Stimulated activated CD8-positive, alpha-beta memory T cell treated with anti-CD3 and anti-CD28 coated beads, Interleukin-7, amount 100 ng/mL, for 48 hours (primary cell): Measurements from ENCODE around the gene DIP2C.

Experiments used
- DNase-seq, 2 donors: peaks; one replicate each; pipeline ENCODE4 v3.0.0-alpha.2; 2020; ENCODE audit warnings: low read depth in 1 of 2; ENCODE audit errors: extremely low read depth in 1 of 2

Gene DIP2C, protein sequence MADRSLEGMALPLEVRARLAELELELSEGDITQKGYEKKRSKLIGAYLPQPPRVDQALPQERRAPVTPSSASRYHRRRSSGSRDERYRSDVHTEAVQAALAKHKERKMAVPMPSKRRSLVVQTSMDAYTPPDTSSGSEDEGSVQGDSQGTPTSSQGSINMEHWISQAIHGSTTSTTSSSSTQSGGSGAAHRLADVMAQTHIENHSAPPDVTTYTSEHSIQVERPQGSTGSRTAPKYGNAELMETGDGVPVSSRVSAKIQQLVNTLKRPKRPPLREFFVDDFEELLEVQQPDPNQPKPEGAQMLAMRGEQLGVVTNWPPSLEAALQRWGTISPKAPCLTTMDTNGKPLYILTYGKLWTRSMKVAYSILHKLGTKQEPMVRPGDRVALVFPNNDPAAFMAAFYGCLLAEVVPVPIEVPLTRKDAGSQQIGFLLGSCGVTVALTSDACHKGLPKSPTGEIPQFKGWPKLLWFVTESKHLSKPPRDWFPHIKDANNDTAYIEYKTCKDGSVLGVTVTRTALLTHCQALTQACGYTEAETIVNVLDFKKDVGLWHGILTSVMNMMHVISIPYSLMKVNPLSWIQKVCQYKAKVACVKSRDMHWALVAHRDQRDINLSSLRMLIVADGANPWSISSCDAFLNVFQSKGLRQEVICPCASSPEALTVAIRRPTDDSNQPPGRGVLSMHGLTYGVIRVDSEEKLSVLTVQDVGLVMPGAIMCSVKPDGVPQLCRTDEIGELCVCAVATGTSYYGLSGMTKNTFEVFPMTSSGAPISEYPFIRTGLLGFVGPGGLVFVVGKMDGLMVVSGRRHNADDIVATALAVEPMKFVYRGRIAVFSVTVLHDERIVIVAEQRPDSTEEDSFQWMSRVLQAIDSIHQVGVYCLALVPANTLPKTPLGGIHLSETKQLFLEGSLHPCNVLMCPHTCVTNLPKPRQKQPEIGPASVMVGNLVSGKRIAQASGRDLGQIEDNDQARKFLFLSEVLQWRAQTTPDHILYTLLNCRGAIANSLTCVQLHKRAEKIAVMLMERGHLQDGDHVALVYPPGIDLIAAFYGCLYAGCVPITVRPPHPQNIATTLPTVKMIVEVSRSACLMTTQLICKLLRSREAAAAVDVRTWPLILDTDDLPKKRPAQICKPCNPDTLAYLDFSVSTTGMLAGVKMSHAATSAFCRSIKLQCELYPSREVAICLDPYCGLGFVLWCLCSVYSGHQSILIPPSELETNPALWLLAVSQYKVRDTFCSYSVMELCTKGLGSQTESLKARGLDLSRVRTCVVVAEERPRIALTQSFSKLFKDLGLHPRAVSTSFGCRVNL (N-terminal part only)

DNA sequence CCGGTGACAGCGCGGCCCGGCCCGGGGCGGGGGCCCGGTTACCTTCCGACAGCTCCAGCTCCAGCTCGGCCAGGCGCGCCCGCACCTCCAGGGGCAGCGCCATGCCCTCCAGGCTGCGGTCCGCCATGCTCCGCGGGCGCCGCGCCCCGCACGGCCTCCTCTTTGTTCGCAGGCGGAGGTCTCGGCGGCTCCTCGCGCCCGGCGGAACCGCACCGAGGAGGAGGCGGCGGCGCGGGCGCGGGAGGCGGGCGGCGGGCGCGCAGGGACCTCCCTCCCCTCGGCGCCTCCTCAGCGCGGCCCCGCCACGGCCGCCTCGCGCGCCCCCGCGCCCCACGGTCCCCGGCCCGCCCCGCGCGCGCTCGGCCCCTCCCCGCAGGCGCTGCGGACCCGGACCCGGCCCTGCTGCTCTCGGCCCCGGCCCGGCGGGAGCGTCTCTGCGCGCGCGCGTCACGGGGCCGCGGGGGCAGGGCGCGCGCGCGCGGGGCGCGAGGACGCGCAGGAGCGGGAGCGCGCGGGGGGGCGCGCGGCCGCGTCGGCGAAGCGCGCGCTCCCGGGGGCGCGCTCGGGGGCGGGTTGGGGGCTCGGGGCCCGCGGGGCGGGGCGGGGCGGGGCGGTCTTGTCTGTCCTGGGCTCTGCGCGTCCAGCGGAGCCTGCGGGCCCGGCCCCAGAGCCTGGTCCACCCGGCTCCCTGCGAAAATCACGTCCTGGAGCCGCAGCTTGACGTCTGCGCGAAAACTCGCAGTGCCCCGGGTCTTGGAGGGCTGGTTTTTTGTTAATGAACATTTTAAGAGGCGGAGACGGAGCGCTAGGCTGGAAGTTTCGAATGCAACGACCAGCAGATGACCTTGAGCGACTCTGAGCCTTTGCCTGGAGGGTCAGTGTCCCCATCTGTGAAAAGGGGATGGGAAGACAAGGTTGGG is at the start of gene DIP2C:
TSS of gene DIP2C (minus strand) at position 217 of the 920 bp plus-strand sequence. CDS start at position 127, 90 bp downstream.
- no peak for DNase-seq

GRCh38 chr10:734481-734880 is 45.0 kb upstream of the DIP2C start:
- no peak for DNase-seq

DNA sequence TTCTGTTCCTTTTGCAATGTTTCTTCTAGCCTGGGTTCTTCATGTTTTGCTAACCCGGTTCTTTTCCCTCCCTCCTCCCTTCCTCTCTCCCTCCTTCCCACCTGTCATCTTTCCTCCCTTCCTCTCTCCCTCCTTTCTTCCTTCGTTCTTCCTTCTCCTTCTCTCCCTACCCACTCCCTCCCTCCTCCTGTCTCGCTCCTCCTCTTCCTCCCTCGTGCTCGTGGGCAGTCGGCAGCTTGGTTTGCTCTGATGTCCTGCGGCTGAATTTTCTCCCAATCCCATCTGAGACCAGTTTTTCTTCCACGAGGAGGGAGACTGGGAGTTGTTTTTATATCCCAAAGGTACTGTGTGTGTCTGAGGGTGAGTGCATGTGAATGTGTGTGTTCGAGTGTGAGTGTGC is 43.6 kb upstream of the DIP2C start:
- DNase-seq: no peak

DNA sequence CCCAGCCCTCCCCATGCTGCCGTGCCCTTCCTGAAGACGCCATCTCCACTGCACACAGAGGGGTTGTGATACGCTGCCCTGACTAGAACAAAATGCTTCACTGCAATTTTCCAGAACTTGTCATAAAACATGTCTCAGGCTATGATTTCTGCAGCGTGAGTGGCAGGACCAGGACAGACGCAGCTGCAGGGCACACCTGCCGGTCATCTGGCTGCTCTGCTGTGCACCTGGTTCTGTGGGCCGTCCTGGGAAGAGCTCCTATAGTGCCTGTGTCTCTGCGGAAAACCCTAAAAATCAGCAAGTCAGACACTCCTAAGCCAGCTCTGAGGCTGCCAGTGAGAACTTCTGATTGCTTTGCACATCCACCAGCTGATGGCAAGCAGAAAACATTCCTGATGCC is 39.7 kb upstream of the DIP2C start:
- no peak for DNase-seq

GRCh38 chr10:728603-729002 is 39.1 kb upstream of the DIP2C start:
- no peak for DNase-seq

DNA sequence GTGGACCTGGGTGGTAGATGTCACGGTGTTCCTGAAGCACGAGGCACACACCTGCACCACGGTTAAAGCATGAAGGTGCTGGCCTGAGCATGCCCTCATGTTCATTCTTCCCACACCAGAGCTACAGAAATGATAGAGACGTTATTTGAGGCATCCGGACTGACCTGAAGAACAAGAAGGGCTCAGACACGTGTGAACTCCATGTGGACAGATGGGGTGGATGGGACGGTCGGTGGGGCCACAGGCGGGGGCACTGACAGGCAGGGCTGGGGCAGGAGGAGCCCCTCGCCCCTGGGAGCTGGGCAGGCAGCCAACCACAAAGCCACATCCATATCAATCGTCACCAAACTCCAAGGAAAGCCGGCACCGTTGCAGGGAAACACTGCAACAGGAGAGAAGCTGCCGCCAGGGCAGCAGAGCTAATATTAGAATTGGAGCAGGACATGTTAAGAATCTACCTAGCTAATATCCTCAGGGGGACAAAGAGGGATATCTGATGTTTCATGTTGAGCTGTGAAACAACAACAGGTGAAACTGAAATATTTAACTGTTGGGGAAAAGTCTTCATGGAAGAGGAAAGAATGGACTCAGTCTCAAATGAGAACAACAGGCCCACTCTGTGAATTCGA is 37.8 kb upstream of the DIP2C start:
- DNase-seq: no peak

DNA sequence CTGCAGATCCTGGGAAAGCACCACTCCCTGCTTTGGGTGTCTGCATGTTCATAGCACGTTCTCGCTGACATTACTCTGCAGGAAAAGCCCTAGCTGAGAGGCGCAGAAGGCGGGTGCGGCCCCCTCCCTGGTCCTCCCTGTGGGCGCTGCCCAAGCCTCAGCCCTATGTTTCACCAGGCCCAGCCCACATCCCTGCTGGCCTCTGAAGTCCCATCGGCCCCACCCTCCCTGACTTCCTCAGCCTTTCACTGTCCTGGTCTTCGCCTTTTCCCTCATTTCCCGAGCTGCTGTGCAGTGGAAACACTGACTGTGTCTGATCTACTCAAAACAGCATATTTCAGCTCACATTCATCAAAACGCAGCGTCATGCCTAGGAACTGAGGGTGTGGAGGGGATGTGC is 36.3 kb upstream of the DIP2C start:
- DNase-seq: no peak

GRCh38 chr10:725302-725701 is 35.8 kb upstream of the DIP2C start:
- no peak for DNase-seq

- no peak for DNase-seq
Observed at GRCh38 chr10:723973-724372, 34.5 kb upstream of the DIP2C start.

DNA sequence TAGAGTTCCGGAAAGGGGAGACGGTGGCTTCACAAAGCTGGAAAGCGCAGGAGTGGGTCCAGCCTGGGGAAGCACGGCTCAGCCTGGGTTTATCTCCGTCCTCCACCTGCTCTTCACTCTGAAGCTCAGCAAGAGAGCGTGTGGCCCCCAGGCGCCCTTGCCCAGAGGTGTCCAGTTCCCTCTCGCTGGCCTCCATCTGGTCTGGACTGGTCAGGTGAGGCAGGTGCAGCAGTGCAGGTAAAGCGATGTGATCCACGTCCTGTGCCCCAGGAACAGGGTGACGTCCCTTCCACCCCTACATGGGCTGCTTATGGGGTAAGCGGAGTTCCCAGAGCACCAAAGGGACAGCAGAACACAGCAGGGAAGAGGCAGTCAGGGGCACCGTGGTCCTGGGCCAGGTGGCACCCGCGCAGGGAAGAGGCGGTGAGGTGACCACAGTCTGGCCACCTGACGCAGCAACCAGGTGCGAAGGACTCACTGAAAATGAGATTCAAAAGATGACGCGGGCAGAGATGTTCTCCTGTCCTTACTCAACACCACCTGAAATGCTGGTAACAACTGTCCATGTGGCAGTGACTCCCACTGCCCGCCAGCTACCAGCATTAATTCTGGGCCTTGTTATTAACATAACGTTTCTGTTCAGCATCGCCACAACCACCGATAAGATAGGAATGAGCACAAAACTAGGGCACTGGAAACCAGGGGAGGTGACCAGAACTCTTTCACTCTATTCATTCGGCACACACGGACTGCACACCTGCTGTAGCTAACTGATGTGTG is 33.0 kb upstream of the DIP2C start:
- DNase-seq: no peak

- no peak for DNase-seq
Observed at GRCh38 chr10:718143-718700, 28.8 kb upstream of the DIP2C start.

DNA sequence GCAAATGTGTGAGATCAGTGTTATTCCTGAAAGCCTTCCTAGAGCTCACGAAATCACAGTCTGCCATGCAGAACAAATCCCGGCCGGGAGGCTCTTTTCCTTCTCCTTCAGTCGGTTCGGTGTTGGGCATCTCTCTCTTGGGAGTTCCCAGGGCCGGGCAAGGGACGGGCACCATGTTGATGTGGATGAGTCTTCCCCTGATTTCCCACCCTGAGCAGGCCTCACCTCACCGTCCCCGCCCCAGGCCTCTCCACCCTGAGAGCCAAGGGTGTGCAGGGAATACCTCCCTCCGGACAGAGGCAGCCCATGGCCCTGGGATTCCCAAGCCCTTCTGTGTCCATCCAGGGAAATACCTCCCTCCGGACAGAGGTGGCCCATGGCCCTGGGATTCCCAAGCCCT is 28.0 kb upstream of the DIP2C start:
- no peak for DNase-seq

DNA sequence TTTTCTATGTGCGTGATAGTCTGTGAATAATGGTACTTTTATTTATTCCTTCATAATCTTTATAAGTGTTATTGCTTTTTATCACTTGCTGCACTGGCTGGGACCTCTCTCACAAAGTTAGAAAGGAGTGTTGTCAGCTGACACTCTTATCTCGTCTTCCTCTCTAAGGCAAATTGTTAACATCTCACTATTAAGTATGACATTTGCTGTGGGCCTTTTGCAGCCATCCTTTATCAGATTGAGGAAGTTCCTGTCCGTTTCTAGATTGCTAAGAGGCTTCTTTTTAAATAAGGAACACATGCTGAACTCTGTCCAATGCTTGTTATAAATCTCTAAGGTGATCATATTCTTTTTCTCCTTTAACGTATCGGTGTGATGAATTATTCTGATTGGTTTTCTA is 27.4 kb upstream of the DIP2C start:
- DNase-seq: no peak

DNA sequence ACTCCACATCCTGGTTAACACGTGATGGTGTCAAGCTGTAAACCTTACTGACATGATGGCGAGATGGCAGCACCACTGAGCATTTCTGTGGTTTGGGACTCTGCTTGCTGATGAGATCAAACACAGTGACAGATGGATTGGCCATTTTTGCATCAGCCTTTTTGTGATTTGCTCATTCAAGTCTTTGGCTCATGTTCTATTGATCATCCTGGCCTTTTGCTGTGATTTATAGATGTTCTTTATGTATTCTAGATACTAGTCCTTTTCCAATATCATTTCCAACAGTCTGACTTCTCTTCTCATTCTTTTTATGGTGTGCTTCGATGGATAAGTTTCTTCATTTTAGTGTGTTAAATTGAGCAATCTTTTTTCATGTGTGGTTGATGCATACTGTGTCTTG is 24.7 kb upstream of the DIP2C start:
- no peak for DNase-seq

- no peak for DNase-seq
Observed at GRCh38 chr10:712575-712974, 23.1 kb upstream of the DIP2C start.

DNA sequence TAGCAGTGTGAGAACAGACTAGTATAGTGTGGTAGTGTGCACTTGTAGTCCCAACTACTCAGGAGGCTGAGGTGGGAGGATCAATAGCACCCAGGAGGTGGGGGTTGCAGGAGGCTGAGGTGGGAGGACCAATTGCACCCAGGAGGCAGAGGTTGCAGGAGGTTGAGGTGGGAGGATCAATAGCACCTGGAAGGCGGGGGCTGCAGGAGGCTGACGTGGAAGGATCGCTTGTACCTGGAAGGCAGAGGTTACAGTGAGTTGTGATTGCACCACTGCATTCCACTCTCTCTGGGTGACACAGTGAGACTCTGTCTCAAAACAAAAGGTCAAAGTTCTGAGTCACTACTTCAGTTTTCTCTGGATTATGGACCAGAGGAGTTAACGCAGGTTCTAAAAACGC is 22.6 kb upstream of the DIP2C start:
- no peak for DNase-seq

- DNase-seq: no peak
Observed at GRCh38 chr10:707861-708260, 18.4 kb upstream of the DIP2C start.

GRCh38 chr10:707456-707855 is 18.0 kb upstream of the DIP2C start:
- no peak for DNase-seq

GRCh38 chr10:703118-703517 is 13.7 kb upstream of the DIP2C start:
- DNase-seq: no peak
